Hematopoietic multipotent progenitor cell treated with erythropoietin and hydrocortisone succinate and interleukin-3 and kit ligand, for 4 days (in vitro differentiated cells): ENCODE measurements around the gene ETV4.

Experiments used
- DNase-seq: peaks from one replicate; pipeline ENCODE4 v3.0.0-alpha.2; 2015

The ETV4 gene

GRCh38 chr17:43546319-43547188, at the start of gene ETV4:
Gene ETV4 (minus strand): TSS chr17:43546340. CDS start chr17:43545617, 723 bp downstream.
- DNase-seq, result peak; percentile 97

GRCh38 chr17:43595466-43595865, 49.3 kb upstream of the ETV4 start:
- no peak for DNase-seq

GRCh38 chr17:43591779-43592562, 45.8 kb upstream of the ETV4 start:
- DNase-seq, result no peak

GRCh38 chr17:43591001-43591400, 44.9 kb upstream of the ETV4 start:
- no peak for DNase-seq

GRCh38 chr17:43588664-43589435, 42.7 kb upstream of the ETV4 start:
- DNase-seq, result no peak

GRCh38 chr17:43588121-43588520, 42.0 kb upstream of the ETV4 start:
- no peak for DNase-seq

GRCh38 chr17:43587647-43588046, 41.5 kb upstream of the ETV4 start:
- no peak for DNase-seq

- no peak for DNase-seq
Measured at GRCh38 chr17:43584666-43585102, 38.5 kb upstream of the ETV4 start.

GRCh38 chr17:43583332-43583731, 37.2 kb upstream of the ETV4 start:
- no peak for DNase-seq

- DNase-seq, result no peak
Measured at GRCh38 chr17:43581613-43582012, 35.5 kb upstream of the ETV4 start.

- no peak for DNase-seq
Measured at GRCh38 chr17:43581130-43581529, 35.0 kb upstream of the ETV4 start.

- no peak for DNase-seq
Measured at GRCh38 chr17:43579566-43580140, 33.5 kb upstream of the ETV4 start.

- no peak for DNase-seq
Measured at GRCh38 chr17:43578699-43579565, 32.8 kb upstream of the ETV4 start.

GRCh38 chr17:43578404-43578698, 32.2 kb upstream of the ETV4 start:
- DNase-seq, result no peak

GRCh38 chr17:43577664-43578403, 31.7 kb upstream of the ETV4 start:
- no peak for DNase-seq

- peak; percentile 80 for DNase-seq
Measured at GRCh38 chr17:43576563-43577229, 30.6 kb upstream of the ETV4 start.

- no peak for DNase-seq
Measured at GRCh38 chr17:43574896-43575525, 28.9 kb upstream of the ETV4 start.

- DNase-seq, result no peak
Measured at GRCh38 chr17:43574348-43574747, 28.2 kb upstream of the ETV4 start.

- DNase-seq, result no peak
Measured at GRCh38 chr17:43573579-43574321, 27.6 kb upstream of the ETV4 start.
